Chondrocyte (in vitro differentiated cells): Measurements from ENCODE around the gene TTBK1. TPM values are rescaled to one million over a fixed set of nuclear protein-coding genes. Genes with fewer than 3 reads are reported as not detected.
"Not testable (repeated sequence)": the region's sequence is repeated elsewhere in the genome, so short reads cannot be mapped to it uniquely, and the experiment has no call there.

Source experiments
- DNase-seq: peaks from one replicate; pipeline ENCODE4 v3.0.0; 2021; ENCODE audit warnings: mixed read lengths, low spot score
- H3K27ac Mint-ChIP-seq: one replicate; pipeline ENCODE4 v1.8.0; 2021; ENCODE audit warnings: mild to moderate bottlenecking, moderate library complexity, mixed read lengths; ENCODE audit not compliant: unreplicated experiment
- H3K27me3 Mint-ChIP-seq: 2 replicates; pipeline ENCODE4 v1.8.0; 2021; ENCODE audit warnings: low read depth, mixed read lengths
- H3K36me3 Mint-ChIP-seq: 2 replicates; pipeline ENCODE4 v1.8.0; 2021; ENCODE audit warnings: low read depth, mixed read lengths
- H3K4me1 Mint-ChIP-seq: 2 replicates; pipeline ENCODE4 v1.8.0; 2021; ENCODE audit warnings: low read depth, mild to moderate bottlenecking, mixed read lengths
- H3K4me3 Mint-ChIP-seq: one replicate; pipeline ENCODE4 v1.8.0; 2021; ENCODE audit warnings: mild to moderate bottlenecking, moderate library complexity, mixed read lengths; ENCODE audit not compliant: unreplicated experiment
- H3K9me3 Mint-ChIP-seq: 2 replicates; pipeline ENCODE4 v1.8.0; 2021; ENCODE audit warnings: low read depth, mixed read lengths
- CTCF ChIP-seq: fragments of 200-600 bp; sonication (generic); IDR thresholded peaks from 2 replicates; pipeline ENCODE4 v1.5.0; 2021; ENCODE audit warnings: antibody characterized with exemption, mild to moderate bottlenecking, moderate library complexity
- total RNA-seq: library from RNA; stranded (reverse); gene quantifications from 3 replicates; pipeline ENCODE4 v1.2.1, GENCODE V29; 2021

Gene TTBK1
- total RNA-seq, 1 donor from 2014 or later, result 0.07 TPM

GRCh38 chr6:43299338-43300293 is 56.3 kb downstream of the TTBK1 start:
- H3K4me1 Mint-ChIP-seq, result no peaks in the 10 kb centered on the region
- H3K27ac Mint-ChIP-seq, result no peak overlapping the region
- no peaks in the 10 kb centered on the region for H3K36me3 Mint-ChIP-seq
- peaks cover 25% of the 10 kb centered on the region for H3K27me3 Mint-ChIP-seq
- no peak for TF ChIP-seq CTCF
- DNase-seq, result peak; percentile 75
- no peaks in the 10 kb centered on the region for H3K9me3 Mint-ChIP-seq
- H3K4me3 Mint-ChIP-seq, result no peak overlapping the region

- Mint-ChIP-seq H3K27ac (no peak overlapping the region), H3K4me1 (no peaks in the 10 kb centered on the region), H3K27me3 (peaks cover 25% of the 10 kb centered on the region), H3K4me3 (no peak overlapping the region), H3K36me3 (no peaks in the 10 kb centered on the region), H3K9me3 (no peaks in the 10 kb centered on the region)
- peak; percentile 78 for DNase-seq
- TF ChIP-seq CTCF, result no peak
Measured at GRCh38 chr6:43301081-43301870, 58.0 kb downstream of the TTBK1 start.

GRCh38 chr6:43302126-43302525 is 58.8 kb downstream of the TTBK1 start:
- Mint-ChIP-seq H3K4me3 (no peak overlapping the region), H3K4me1 (no peaks in the 10 kb centered on the region), H3K9me3 (no peaks in the 10 kb centered on the region), H3K36me3 (no peaks in the 10 kb centered on the region), H3K27me3 (peaks cover 18% of the 10 kb centered on the region), H3K27ac (no peak overlapping the region)
- no peak for TF ChIP-seq CTCF
- peak; percentile 83 for DNase-seq

GRCh38 chr6:43303006-43303405 is 59.7 kb downstream of the TTBK1 start:
- H3K27me3 Mint-ChIP-seq, result peaks cover 21% of the 10 kb centered on the region
- not testable (repeated sequence) for H3K4me1 Mint-ChIP-seq

GRCh38 chr6:43303751-43304331 is 60.6 kb downstream of the TTBK1 start:
- Mint-ChIP-seq H3K4me3 (no peak overlapping the region), H3K27ac (no peak overlapping the region), H3K9me3 (no peaks in the 10 kb centered on the region), H3K27me3 (peaks cover 21% of the 10 kb centered on the region), H3K36me3 (no peaks in the 10 kb centered on the region), H3K4me1 (peaks cover 6% of the 10 kb centered on the region)
- DNase-seq, result no peak
- no peak for TF ChIP-seq CTCF

More at GRCh38 chr6:43303006-43303405, 59.7 kb downstream of the TTBK1 start:
- not testable (repeated sequence) for H3K36me3 Mint-ChIP-seq, H3K9me3 Mint-ChIP-seq, H3K27ac Mint-ChIP-seq, H3K4me3 Mint-ChIP-seq, DNase-seq
